AG09319 (cell line): Measurements from ENCODE around the gene EBF3.

ENCODE experiments used
- DNase-seq: peaks from one replicate; pipeline ENCODE4 v3.0.0-alpha.2; 2010; ENCODE audit warnings: low read depth; ENCODE audit errors: extremely low read depth
- TF ChIP-seq, protein P1 (sequence below): IDR thresholded peaks from 2 replicates; pipeline ENCODE4 v1.5.1; 2011; ENCODE audit warnings: low read depth, mild to moderate bottlenecking, inconsistent platforms, low read length, moderate library complexity

Gene EBF3

DNA sequence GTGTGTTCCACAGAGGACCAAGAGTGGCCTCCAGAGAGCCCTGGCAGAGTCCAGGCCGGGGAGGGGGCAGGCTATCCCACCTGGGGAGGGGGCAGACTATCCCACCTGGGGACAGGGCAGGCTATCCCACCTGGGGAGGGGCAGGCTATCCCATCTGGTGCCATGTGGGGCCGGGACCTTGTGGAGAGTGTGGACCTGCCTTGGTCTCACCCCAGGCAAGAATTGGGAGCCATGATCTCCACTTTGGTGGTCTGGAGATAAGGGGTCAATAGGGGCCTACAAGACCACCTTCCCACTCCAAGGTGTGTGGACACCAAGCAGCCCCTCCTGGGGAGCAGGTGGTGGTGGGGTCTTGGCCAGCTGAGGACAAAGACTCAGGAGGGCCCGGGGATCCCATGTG lies 138.2 kb downstream of the EBF3 start:
- no peak for DNase-seq
- TF ChIP-seq, protein P1, sequence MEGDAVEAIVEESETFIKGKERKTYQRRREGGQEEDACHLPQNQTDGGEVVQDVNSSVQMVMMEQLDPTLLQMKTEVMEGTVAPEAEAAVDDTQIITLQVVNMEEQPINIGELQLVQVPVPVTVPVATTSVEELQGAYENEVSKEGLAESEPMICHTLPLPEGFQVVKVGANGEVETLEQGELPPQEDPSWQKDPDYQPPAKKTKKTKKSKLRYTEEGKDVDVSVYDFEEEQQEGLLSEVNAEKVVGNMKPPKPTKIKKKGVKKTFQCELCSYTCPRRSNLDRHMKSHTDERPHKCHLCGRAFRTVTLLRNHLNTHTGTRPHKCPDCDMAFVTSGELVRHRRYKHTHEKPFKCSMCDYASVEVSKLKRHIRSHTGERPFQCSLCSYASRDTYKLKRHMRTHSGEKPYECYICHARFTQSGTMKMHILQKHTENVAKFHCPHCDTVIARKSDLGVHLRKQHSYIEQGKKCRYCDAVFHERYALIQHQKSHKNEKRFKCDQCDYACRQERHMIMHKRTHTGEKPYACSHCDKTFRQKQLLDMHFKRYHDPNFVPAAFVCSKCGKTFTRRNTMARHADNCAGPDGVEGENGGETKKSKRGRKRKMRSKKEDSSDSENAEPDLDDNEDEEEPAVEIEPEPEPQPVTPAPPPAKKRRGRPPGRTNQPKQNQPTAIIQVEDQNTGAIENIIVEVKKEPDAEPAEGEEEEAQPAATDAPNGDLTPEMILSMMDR, result no peak

DNA sequence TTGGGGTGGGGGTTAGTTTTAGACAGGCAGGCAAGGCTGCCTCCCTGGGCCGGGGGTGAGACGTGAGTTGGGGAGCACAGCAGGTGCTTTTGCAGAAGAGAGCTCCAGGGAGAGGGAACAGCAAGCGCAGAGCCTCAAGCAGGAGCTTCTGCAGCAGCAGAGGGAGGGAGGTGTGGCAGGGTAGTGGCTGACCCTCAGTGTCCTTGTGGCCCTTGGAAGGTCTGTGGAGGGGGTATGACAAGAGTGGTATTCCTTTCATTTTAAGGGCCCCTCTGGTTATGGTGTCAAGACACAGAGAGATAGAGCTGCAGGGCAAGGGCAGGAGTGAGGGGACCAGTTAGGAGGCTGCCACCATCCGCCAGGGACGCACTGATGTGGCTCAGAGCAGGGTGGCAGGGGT lies 138.9 kb downstream of the EBF3 start:
- no peak for DNase-seq
- TF ChIP-seq, protein P1, result no peak

DNA sequence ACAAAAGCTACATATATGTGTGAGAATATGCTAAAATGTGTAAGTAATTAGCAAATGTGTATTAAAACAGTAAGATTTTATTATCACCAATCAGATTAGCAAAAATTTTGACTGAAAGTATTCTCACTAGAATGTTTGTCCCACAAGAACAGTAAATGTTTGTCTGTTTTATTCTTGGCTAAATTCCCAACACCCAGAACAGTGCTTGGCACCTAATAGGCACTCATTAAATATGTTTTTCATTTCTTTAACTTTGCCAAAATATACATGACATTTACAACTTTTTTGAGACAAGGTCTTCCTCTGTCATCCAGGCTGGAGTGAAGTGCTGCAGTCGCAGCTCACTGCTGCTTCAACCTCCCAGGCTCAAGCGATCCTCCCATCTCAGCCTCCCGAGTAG lies 143.6 kb downstream of the EBF3 start:
- TF ChIP-seq, protein P1, result no peak
- DNase-seq, result no peak

DNA sequence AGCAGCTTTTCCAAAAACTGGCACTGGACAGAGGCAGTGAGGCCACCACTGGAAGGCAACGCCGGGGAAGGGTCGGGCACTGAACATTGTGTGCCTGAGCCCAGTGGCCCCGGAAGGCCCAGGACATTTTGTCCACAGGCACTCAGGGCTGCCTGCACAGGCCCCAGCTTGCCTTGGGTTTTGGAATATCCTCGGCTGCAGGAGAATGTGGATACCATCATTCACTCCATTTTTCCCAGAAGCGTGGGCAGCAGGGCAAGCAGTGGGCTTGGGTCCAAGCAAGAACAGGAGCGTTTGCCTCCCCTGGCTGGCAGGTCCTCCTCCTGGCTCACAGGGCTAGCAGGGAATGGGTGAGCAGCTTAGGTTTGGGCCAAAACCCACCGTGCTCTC lies 147.4 kb downstream of the EBF3 start:
- no peak for DNase-seq
- TF ChIP-seq, protein P1, result no peak

DNA sequence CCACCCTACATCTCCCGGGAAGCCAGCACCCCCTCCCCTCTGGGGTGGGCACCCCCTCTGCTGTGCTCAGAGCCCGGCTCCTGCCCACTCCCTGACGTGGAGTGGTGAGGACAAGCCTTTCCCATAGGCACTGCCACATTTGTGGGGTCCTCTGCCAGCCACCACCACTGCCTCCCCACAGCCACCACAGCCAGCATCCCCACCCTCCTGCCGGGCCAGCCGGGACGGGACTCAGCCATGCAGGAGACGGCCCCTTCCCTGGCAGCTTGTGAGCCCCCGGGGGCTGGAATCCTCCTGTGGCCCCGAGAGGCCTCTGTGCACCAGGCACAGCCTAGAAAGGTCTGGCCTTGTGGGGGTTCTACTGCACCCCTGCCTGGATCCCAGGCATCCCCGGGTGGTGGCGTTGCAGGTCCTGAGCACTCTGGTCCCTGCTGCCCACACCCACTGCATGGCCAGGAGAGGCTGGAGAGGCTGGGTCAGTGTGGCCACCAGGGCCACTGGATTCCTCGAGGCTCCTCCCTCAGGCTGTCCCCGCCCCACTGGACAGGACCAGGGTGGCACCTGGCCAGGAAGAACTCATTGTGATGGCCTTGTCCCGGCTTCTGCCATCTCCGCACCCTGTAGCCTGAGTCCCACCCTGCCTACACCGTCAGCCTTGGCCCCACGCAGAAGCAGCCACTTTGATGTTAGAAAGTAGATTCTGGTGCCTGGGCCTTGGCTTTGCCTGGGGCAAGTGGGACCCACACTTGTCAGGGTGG lies 148.0 kb downstream of the EBF3 start:
- TF ChIP-seq, protein P1, result no peak
- no peak for DNase-seq

DNA sequence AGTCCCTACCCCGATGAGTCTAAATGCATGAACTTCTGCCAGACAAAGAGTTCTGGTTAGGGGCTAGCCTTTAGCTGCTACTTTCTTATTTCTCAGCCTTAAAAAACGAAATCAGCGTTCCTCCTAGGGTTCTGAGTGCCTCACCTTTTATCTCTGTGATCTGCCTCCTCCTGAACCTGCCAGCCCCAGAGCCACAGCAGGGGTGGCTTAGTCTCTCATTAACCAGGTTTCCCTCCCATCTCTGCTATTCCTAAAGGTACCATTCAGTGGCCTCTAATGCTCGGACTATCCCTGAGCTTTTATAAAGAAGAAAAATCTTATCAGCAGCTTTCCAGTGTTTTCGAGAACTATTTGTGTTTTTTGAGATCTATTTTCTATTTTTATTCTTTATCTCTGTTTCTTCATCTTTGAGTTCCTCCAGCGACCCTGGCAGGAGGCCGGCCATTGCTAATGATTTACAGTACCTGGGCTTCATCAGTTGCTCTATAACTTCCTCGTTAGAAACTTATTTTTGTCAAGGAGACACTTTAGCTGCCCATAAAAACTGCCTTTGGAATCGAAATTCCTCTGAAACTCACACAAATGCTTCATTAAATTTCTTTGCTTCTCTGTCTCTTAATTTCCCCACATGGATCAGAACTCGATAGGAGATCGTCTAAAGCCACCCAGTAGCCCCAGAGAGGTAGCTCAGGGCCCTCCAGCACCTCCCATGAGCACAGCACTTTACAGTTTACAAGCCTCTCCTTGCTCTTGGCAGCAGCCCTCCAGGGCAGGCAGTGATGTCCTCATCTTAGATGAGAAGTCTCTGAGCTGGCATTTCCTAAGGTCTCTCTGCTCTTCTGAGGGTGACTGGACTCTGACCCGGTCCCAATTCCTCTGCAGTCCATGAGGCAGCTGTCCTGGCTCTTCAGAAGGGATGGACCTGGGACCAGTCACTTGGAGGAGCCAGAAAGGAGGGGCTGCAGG lies 149.1 kb downstream of the EBF3 start:
- TF ChIP-seq, protein P1, result no peak
- no peak for DNase-seq

DNA sequence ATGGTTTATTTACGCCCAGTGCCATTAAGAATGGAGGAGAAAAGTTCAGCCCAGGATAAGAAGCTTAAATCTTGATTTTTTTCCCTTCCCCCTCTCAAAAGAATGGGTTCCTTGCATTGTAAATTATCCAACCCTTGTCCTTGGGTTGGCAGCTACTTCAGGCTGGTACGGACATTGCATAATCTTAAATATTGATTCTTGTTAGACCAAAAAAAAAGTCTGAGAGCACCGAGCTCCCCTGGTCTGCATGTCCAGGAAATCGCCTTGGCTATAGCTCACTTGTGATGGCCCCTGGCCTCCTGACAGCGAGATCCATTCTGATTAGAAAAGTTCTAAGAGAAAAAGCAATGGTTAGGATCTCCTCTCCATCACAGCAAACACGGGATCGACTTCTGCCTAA lies 151.7 kb downstream of the EBF3 start:
- DNase-seq, result no peak
- TF ChIP-seq, protein P1, result no peak
